Left hindlimb (tissue), 1 donor: ENCODE measurements around the gene TIGIT.
"Not testable (repeated sequence)": the region's sequence is repeated elsewhere in the genome, so short reads cannot be mapped to it uniquely, and the experiment has no call there.

ENCODE experiments used
- DNase-seq: peaks from one replicate; pipeline ENCODE4 v3.0.0-alpha.2; 2018

The TIGIT gene

GRCh38 chr3:114293838-114294535 lies at the start of gene TIGIT:
Gene TIGIT, plus strand, starts transcription at chr3:114294028. Its CDS starts 34 bp downstream, at chr3:114294062.
- DNase-seq, result no peak

- DNase-seq, result no peak
These were observed 40.9 kb upstream of the TIGIT start for GRCh38 chr3:114252954-114253353.

- no peak for DNase-seq
These were observed 40.3 kb upstream of the TIGIT start for GRCh38 chr3:114253505-114253904.

GRCh38 chr3:114259566-114259965 lies 34.3 kb upstream of the TIGIT start:
- no peak for DNase-seq

- DNase-seq, result no peak
These were observed 33.7 kb upstream of the TIGIT start for GRCh38 chr3:114260152-114260551.

- DNase-seq, result no peak
These were observed 23.8 kb upstream of the TIGIT start for GRCh38 chr3:114270019-114270418.

GRCh38 chr3:114272271-114272670 lies 21.6 kb upstream of the TIGIT start:
- DNase-seq, result no peak

GRCh38 chr3:114274929-114275328 lies 18.9 kb upstream of the TIGIT start:
- no peak for DNase-seq

- DNase-seq, result not testable (repeated sequence)
These were observed 17.0 kb upstream of the TIGIT start for GRCh38 chr3:114276856-114277255.

- no peak for DNase-seq
These were observed 9.2 kb upstream of the TIGIT start for GRCh38 chr3:114284644-114285043.

- DNase-seq, result no peak
These were observed 8.1 kb upstream of the TIGIT start for GRCh38 chr3:114285648-114286230.

GRCh38 chr3:114286266-114286665 lies 7.6 kb upstream of the TIGIT start:
- DNase-seq, result no peak

GRCh38 chr3:114290911-114291901 lies 2.6 kb upstream of the TIGIT start:
- DNase-seq, result peak; percentile 48

- no peak for DNase-seq
These were observed 1.2 kb downstream of the TIGIT start for GRCh38 chr3:114294940-114295480.

GRCh38 chr3:114295946-114296345 lies 2.1 kb downstream of the TIGIT start:
- DNase-seq, result no peak

- no peak for DNase-seq
These were observed 5.6 kb downstream of the TIGIT start for GRCh38 chr3:114299421-114299820.

- no peak for DNase-seq
These were observed 6.3 kb downstream of the TIGIT start for GRCh38 chr3:114299941-114300624.

- no peak for DNase-seq
These were observed 13.5 kb downstream of the TIGIT start for GRCh38 chr3:114307222-114307830.

- no peak for DNase-seq
These were observed 14.0 kb downstream of the TIGIT start for GRCh38 chr3:114307832-114308231.

GRCh38 chr3:114308377-114308776 lies 14.5 kb downstream of the TIGIT start:
- no peak for DNase-seq

- no peak for DNase-seq
These were observed 15.0 kb downstream of the TIGIT start for GRCh38 chr3:114308830-114309229.

GRCh38 chr3:114310695-114311094 lies 16.9 kb downstream of the TIGIT start:
- DNase-seq, result no peak
